Activated T-helper 1 cell treated with Interleukin-2 at 50 U/mL for 16 hours (primary cell): ENCODE results near the gene TLR6.
A peak's percentile ranks its signal among the peaks of the same experiment; 100 is the strongest.

ENCODE experiments used
- DNase-seq: peaks from one replicate; pipeline ENCODE4 v3.0.0-alpha.2; 2020; ENCODE audit warnings: low read depth

TLR6 gene

DNA sequence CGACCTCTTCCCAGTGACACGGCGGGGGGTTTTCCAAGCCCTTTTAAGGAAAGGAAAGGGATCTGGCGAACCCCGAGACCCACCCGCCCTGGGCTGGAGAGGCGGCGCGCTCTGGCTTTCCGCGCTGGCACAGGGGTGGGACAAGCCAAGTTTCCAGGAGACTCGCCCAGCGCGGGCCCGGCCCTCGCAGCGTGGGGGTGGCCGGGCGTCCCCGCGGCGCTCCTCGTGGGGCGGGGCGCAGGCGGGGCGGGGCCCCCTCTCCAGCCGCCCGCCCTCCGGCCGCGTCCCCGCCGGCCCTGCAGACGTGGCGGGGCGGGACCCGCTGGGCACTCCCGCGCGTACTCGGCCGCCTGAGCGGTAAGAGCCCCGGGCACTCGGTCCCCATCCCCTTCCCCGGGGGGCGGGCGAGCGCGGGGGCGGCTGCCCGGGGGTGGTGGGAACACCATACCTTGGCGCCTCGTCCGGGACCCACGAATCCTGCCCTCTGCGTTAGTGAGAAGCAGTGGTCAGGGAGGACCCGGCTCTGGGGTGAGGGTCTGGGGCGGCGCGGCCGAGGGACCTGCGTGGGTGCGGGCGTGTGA lies 11.0 kb upstream of the TLR6 start, which contains the start of gene FAM114A1:
TSS of gene FAM114A1 (plus strand) at position 329 of the 581 bp plus-strand sequence. CDS start 10,273 bp downstream, outside the sequence.
- no peak for DNase-seq

DNA sequence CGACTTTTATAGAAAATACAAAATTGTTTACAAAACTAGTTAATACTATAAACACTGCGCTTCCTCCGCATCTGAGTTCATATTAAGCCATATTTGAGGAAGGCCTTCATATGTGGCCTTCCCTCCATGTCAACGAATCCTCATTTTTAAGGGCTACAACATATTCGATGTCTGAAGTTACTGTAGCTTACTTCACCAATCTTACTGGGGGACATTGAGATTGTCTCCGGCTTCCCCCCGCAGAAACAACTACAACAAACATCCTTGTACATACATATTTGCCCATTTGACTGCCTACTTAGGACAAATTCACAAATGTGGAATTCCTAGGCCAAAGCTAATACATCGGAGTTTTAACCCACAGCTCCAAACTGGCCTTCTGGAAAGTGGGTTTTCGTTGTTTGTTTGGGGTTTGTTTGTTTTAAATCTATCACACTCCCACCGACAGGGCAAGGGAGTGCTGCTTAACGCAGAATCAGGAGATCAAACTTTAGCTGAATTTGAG lies 10.4 kb upstream of the TLR6 start:
- DNase-seq = no peak

DNA sequence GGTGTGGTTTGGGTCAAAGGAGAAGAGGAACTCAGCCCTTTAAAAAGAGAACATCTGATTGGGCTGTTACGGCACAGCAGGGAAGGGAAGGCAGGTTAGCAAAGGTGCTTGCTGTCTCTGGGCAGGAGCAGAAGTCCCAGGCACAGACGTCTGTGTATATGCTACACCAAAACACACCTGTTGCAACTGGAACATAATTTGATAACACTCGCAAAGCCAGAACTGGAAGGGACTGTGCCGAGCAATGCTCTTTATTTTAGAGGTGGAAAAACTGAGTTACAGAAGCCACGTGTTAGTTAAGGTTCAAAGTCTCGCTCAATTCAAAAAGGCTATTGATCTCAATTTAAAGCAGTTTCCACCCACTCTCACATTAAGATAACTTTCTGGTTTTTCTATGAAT lies 8.8 kb upstream of the TLR6 start:
- no peak for DNase-seq

DNA sequence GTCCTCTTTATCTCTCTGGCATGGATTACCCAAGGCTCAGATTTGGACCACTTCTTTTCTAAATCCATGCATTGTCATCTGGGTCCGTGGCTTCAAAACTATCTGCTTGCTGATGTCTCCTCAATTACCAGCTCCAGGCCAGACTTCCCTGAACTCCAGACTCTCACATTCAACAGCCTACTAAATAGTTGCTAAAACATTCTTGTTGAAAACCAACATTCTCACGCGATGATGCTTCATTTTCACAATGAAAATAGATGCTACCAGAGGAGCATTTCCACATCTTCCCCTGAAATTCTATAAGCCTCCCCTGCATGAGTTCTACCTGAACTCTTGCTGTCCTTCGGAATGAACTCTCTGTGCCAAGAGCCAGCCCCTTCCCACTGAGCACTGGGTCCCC lies 5.2 kb upstream of the TLR6 start:
- no peak for DNase-seq

DNA sequence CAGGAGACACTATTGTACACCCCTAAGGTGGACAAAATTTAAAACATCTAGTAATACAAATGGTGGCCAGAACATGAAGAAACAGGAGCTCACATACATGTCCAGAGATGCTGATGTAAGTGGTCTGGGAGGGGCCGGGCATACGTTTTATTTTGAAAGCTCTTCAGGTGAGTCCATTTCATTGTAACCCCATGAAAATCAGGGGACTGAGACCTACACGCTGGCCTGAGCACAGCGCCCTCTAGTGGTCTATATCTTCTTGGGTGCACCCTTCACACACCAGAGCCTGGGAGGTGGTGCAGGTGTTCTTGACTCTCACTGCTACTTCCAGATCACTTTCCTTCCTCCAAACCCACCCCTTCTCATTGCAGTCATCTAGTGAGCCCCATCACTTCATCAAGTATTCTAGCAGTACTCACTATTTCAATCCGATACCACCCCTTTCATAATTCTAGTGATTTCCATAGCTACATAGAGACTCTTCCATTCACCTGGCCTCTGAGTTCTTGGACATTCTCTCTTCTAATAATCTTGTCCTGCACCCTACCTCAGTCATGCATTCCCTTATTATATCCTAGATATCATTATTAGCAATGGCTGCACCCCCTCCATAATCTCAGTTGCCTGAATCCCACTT lies 4.3 kb upstream of the TLR6 start:
- DNase-seq = peak; percentile 29

DNA sequence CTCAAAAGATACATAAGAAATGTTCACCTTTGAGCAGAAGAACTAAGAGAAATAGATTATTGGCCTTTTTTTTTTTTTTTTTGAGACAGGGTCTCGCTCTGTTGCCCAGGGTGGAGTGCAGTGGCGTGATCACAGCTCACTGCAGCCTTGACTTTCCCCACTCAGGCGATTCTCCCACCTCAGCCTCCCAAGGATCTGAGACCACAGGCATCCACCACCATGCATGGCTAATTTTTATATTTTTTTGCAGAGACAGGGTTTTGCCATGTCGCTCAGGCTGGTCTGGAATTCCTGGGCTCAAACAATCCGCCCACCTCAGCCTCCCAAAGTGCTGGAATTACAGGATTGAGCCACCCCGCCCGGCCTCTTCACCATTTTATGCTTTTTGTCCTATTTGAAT lies 2.9 kb upstream of the TLR6 start:
- DNase-seq = no peak

DNA sequence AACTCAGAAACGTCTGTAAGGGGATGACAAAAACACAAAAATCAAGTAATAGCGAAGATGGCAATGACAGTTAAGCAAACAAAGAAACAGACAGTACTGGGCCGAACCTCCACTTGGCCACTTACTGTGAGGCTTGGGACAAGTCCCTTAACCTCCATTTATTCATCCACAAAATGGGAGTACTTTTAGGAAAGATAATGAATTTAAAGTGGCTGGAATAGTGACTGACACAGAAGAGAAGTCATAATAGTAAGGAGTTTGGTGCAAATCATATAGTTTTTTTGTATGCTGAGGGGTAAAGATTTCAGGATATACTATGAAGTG lies 1.4 kb upstream of the TLR6 start:
- no peak for DNase-seq

DNA sequence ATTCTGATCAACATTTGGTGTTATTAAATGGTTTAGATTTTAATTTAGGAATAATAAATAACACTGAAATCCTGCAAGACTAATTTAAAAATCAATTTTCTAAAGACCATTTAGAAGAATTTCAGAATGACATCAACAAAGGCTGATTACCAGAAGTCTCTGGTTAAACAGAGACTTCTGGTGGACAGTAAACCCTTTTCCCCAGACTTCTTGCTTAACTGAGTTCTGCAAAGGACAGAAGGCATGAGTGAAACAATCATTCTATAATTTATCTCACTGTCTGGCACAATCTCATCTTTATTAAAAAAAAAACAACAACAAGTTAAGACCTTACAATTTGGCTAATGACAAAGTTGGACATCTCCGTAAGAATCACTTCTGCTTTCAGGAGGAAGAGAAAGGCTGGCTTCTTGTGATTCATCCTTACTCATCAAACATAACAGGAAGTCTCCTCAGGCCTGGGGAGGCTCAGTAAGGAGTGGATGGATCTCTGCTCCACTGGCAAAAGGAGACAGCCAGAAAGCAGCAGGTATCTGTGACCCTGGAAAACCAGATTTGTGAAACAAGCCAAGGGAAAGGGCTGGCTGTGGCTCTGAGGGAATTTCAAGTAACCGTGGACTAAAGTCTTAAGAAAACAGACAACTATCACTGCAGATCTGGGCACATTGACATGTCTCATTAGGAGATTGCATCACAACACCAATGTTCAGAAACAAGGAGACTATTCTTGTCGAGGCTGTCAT lies 908 bp upstream of the TLR6 start:
- DNase-seq = no peak

DNA sequence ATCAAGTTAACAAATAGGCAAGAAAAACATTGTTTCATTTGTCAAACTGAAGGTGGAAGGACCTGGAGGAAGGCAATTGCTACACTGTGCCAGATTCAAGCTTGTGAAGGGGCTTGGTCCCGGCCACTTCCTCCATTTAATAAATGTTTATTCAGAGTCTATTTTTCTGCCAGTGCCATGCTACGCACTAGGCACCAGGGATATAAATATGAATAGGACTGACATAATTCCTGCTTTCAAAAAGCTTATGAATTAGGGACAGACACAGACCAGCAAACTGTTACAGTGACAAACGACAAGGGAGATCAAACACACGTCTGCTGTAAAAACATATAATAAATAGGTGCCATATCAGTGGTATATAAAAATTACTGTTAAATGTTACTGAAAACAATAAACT lies 571 bp downstream of the TLR6 start:
- DNase-seq = no peak

DNA sequence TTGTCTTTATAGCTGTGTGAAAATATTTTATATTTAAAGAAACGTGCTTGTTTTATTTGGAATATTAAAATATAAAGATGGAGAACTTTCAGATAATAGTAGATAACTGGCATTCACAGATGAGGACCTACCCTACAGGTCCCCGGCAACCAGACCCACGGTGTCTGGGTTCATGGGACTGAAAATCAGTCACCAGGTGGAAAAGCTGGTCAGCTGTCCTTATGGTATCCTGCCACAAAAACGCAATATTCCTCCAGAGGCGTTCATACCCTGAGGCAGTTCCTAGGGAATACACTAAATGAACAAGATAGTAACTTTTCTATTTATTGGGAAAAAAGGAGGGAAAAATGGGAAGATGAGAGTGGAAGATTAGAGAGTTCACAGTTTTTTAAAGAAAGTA lies 1.2 kb downstream of the TLR6 start:
- no peak for DNase-seq

DNA sequence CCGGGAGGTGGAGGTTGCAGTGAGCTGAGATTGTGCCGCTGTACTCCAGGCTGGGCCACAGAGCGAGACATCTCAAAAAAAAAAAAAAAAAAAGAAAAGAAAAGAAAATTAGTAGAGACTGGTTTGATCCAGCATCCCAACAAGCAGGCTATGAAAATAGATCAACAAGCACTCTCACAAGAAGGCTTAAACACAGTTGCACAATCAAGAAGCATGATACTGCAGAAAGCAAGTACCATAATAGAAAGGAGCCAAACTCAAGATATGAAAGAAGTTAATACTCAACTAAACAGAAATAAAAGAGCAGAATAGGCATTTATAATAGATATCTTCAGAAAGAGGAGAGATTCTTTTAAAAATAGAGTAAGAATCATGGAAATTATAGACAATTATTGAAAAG lies 10.6 kb downstream of the TLR6 start:
- DNase-seq = no peak

DNA sequence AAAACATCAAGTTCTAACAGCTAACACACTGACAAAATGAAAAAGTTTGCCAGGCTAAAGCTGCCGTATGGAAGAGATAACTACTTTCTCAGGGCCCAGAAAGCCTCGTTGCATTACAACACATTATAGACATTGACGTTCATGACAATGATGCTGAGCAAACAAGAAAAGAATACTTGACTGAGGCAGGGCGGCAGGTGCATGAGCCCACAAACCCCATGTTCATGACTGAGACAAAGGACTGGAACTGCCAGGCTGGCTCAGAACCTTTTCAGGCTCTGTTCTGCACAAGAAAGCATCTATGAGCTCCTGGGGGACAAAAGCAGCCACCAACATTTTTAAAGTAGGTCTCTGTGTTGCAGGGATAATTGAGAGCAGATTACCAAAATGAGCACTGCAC lies 13.6 kb downstream of the TLR6 start:
- DNase-seq = no peak

DNA sequence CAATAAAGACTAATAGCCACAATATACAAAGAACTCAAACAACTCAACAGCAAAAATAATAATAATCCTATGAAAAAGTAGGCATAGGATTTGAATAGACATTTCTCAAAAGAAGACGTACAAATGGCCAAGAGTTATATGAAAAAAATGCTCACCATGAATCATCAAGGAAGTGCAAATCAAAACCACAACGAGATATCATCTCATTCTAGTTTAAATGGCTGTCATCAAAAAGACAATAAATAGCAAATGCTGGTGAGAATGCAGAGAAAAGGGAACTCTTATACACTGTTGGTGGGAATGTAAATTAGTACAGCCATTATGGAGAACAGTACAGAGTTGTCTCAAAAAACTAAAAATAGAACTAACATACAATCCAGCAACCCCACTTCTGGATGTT lies 18.8 kb downstream of the TLR6 start:
- DNase-seq = no peak

DNA sequence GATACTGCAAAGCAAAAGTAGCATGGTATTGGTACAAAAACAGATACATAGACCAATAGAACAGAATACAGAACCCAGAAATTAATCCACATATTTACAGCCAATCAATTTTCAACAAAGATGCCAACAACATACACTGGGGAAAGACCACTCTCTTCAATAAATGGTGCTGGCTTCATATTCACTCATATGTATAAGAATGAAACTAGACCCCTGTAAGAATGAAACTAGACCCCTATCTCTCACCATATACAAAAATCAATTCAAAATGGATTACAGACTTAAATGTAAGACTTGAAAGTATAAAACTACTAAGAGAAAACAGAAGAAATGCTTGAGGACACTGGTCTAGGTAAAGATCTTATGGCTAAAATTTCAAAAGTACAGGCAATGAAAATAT lies 19.3 kb downstream of the TLR6 start:
- DNase-seq = no peak

DNA sequence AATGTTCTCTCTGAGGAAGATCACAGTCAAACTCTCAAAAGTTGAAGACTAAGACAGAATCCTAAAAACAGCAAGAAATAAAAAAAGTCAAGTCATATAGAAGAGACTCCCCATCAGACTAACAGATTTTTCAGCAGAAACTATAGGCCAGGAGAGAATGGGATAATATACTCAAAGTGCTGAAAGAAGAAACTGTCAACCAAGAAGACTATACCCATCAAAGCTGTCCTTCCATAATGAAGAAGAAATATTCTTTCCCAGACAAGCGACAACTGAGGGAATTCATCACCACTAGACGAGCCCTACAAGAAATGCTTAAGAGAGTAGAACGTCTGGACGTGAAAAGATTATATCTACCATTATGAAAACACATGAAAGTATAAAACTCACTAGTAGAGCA lies 22.0 kb downstream of the TLR6 start:
- no peak for DNase-seq

DNA sequence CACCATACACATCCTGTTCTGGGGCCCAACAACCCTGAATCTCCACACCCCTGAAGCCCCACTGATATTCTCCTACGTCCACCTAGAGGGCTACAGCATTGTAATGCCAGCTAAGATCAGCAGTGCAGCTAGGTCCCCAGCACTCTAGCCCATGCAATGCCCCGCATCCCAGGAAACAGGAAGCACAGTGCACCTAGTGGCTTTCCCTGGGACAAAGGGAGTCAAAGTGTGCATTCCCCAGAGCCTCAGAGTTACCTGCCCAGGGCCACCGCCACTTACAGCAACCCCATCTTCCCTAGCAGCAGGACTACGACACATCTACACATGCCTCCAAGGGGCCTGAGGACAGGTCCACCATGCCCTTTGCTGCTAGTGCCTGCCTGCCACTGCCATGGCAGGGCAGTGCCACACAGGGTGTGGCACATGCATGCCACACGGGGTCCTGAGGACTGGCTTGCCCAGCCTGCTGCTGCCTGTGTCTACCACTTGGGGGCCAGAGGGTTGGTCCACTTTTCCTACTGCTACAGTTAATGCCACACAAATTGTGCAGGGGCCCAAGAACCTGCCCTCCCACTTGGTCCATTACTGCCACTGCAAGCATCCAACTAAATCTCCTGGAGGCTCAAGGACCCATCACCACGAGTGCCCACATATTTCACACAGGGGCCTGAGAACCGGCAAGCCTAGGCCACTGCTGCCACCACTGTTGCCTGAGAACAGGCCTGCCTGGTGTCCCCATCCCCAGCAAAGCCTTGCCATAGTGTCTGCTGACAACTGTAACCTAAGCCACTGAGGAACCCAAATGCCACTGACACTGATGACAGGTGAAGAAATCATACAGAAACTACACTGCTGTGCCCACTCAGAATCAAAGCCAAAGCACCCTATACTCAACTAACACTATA lies 23.7 kb downstream of the TLR6 start:
- no peak for DNase-seq

DNA sequence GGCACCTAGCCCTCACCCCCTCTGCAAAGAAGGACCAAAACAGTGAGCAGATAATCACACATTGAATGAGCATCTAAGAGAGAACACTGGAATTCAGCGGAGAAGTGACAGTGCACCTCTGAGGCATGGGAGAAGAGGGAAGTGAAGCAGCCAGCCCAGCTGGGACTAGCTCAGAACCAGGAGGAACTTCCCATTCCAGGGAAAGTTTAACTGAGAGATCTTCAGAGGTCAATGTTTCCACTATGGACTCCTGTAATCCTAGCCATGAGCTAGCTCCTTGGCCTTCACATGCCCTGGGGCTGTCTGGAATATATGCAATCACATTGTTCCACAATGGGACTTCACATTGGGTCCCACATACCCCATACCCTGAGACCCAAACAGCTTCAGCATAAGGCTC lies 24.4 kb downstream of the TLR6 start:
- no peak for DNase-seq

DNA sequence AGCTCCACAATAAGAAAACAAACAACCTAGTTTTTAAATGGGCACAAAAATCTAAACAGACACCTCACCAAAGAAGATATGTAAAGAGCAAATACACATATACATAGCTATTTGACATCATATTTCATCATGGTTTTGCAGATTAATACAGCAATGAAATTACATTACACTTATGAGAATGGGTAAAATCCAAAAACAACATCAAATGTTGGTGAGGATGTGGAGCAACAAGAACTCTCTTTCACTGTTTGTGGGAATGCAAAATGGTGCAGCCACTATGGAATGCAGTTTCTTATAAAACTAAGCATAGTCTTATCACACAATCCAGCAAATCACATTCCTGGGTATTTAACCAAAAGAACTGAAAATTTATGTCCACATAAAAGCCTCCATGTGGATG lies 25.0 kb downstream of the TLR6 start:
- no peak for DNase-seq

DNA sequence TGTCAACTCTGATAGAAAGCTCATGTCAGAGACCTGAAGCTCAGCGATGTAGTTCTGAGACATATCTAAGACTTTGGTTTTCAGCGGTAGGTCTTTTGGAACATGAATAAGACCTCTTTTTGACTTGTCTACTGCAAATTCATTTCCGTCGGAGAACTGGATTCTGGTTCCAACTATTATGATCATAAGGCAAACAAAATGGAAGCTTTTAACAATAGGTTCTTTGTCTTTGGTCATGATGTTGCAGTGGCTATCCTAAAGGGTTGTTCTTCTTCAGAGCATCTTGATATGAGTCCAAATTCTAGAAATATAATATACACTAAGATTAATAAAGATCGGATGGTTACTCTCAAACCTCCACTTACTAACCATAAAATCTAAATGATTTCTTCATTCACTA lies 27.4 kb downstream of the TLR6 start:
- no peak for DNase-seq

DNA sequence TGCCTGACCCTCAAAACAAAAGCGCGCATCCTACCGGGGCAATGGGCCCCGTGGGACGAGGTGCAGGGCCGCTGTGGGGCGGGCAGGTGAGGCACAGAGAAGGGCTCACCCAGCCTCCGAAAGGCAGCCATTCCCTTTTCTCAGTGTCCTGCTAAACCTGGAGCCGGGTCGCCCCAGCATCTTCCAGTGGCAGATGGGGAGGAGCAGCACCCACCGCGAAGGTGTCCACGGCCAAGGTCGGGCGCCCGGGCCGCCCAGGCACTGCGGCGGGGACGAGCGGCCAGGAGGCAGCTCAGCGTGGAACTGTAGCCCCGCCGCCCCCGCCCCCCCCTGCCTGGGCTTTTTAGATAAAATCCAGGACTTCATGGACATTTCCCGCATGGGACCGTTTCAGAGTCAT lies 32.9 kb downstream of the TLR6 start:
- DNase-seq = no peak

DNA sequence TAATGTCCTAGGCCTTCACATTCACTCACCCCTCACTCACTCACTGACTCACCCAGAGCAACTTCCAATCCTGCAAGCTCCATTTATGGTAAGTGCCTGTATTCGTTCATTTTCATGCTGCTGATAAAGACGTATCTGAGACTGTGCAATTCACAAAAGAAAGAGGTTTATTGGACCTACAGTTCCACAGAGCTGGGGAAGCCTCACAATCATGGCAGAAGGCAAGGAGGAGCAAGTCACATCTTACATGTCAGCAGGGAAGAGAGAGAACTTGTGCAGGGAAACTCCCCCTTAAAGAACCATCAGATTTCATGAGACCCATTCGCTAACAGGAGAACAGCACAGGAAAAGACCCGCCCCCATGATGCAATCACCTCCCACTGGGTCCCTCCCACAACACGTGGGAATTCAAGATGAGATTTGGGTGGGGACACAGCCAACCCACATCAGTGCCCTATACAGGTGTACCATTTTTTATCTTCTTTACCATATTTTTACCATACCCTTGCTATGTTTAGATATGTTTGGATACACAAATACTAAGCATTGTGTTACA lies 33.8 kb downstream of the TLR6 start:
- no peak for DNase-seq

DNA sequence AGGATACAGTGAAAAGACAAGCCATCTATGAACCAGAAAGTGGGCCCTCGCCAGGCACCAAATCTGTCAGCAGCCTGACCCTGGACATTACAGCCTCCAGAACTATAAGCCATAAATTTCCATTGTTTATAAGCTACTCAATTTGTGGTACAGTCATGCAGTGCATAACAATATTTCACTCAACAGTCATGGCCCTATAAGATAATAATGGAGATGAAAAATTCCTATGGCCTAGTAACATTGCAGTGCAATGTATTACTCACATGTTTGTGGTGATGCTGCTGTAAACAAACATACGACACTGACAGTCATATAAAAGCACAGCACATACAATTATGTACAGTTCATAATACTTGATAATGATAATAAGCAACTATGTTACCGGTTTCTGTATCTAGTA lies 34.9 kb downstream of the TLR6 start:
- no peak for DNase-seq
